Smooth muscle cell (in vitro differentiated cells): Measurements from ENCODE around the gene TUBGCP6. TPM values are rescaled to one million over a fixed set of nuclear protein-coding genes. Genes with fewer than 3 reads are reported as not detected.

Experiments
- DNase-seq: peaks from one replicate; lab custom pipeline; 2025; ENCODE audit not compliant: unreplicated experiment; lab: John Stamatoyannopoulos, UW
- H2AFZ ChIP-seq: fragments of 200-600 bp; sonication (generic); 2 replicates; pipeline ENCODE4 v1.6.0; 2016; ENCODE audit warnings: antibody characterized with exemption, low read depth, mild to moderate bottlenecking
- H3F3A ChIP-seq: fragments of 200-600 bp; sonication (generic); 2 replicates; pipeline ENCODE4 v1.6.0; 2017; ENCODE audit warnings: antibody characterized with exemption, low read depth
- H3K27ac ChIP-seq: fragments of 200-600 bp; sonication (generic); 2 replicates; pipeline ENCODE4 v1.5.1; 2016; ENCODE audit warnings: low read depth, mild to moderate bottlenecking
- H3K27me3 ChIP-seq: fragments of 200-600 bp; sonication (generic); 2 replicates; pipeline ENCODE4 v1.6.1; 2016; ENCODE audit warnings: low read depth, mild to moderate bottlenecking
- H3K36me3 ChIP-seq: fragments of 200-600 bp; sonication (generic); 2 replicates; pipeline ENCODE4 v1.5.1; 2016; ENCODE audit warnings: low read depth
- H3K4me1 ChIP-seq: fragments of 200-600 bp; sonication (generic); 2 replicates; pipeline ENCODE4 v1.5.1; 2016; ENCODE audit warnings: low read depth
- H3K4me2 ChIP-seq: fragments of 200-600 bp; sonication (generic); 2 replicates; pipeline ENCODE4 v1.6.0; 2016; ENCODE audit warnings: mild to moderate bottlenecking
- H3K4me3 ChIP-seq: fragments of 200-600 bp; sonication (generic); 2 replicates; pipeline ENCODE4 v1.5.1; 2016; ENCODE audit warnings: mild to moderate bottlenecking
- H3K79me2 ChIP-seq: fragments of 200-600 bp; sonication (generic); 2 replicates; pipeline ENCODE4 v1.6.0; 2016; ENCODE audit warnings: low read depth, mild to moderate bottlenecking
- H3K9ac ChIP-seq: fragments of 200-600 bp; sonication (generic); 2 replicates; pipeline ENCODE4 v1.6.0; 2016; ENCODE audit warnings: low read depth
- H3K9me3 ChIP-seq: fragments of 200-600 bp; sonication (generic); replicated peaks from 2 replicates; pipeline ENCODE4 v1.5.1; 2016; ENCODE audit warnings: low read depth
- H4K20me1 ChIP-seq: fragments of 200-600 bp; sonication (generic); 2 replicates; pipeline ENCODE4 v1.6.0; 2016; ENCODE audit warnings: low read depth
- CTCF ChIP-seq: fragments of 200-600 bp; sonication (generic); IDR thresholded peaks from 2 replicates; pipeline ENCODE4 v1.5.1; 2017; ENCODE audit warnings: borderline replicate concordance, mild to moderate bottlenecking, antibody characterized with exemption; ENCODE audit not compliant: insufficient read depth, poor library complexity, severe bottlenecking
- WGBS: methylation state at CpG from one replicate; pipeline ENCODE4 v1.1.7; 2016; ENCODE audit warnings: low lambda C conversion rate; 5-methylcytosine and 5-hydroxymethylcytosine counted together
- polyA plus RNA-seq: library from polyadenylated mRNA; unstranded; fragments of >200 nt; fragmentation: Nextera tagmentation; extraction: Ambion mirVana; gene quantifications from 2 replicates; pipeline ENCODE4 v1.2.1, GENCODE V29; 2016
- total RNA-seq: library from RNA; depleted of rRNA; stranded (reverse); fragments of >200 nt; gene quantifications from 2 replicates; pipeline ENCODE4 v1.2.3, GENCODE V29; 2014

The TUBGCP6 gene
- total and polyA plus RNA-seq, 2 experiments from 2014 or later, result 10.0 to 22.7 TPM

- no peak overlapping the region for H3K4me3 ChIP-seq
- H3K4me1 ChIP-seq, result peaks cover 18% of the 10 kb centered on the region
- no peak overlapping the region for H2AFZ ChIP-seq
- no peak for DNase-seq
- peaks cover 39% of the 10 kb centered on the region for H4K20me1 ChIP-seq
- no peak for TF ChIP-seq CTCF
- peaks cover 24% of the 10 kb centered on the region for H3K79me2 ChIP-seq
- 94% methylated on average over 11 of the region's 16 CpGs for WGBS
- no peaks in the 10 kb centered on the region for H3K27me3 ChIP-seq
- H3K27ac ChIP-seq, result no peak overlapping the region
- H3K36me3 ChIP-seq, result no peaks in the 10 kb centered on the region
- no peaks in the 10 kb centered on the region for H3F3A ChIP-seq
- H3K4me2 ChIP-seq, result no peak overlapping the region
- H3K9me3 ChIP-seq, result no peaks in the 10 kb centered on the region
- no peak overlapping the region for H3K9ac ChIP-seq
Observed at GRCh38 chr22:50198624-50199017, 46.2 kb downstream of the TUBGCP6 start.

- no peak for TF ChIP-seq CTCF
- Histone ChIP-seq H3F3A (no peaks in the 10 kb centered on the region), H3K4me3 (no peak overlapping the region), H3K27ac (no peak overlapping the region), H3K36me3 (no peaks in the 10 kb centered on the region), H3K4me1 (peaks cover 18% of the 10 kb centered on the region), H2AFZ (no peak overlapping the region), H3K79me2 (peaks cover 23% of the 10 kb centered on the region), H3K27me3 (no peaks in the 10 kb centered on the region), H4K20me1 (peaks cover 40% of the 10 kb centered on the region), H3K9me3 (no peaks in the 10 kb centered on the region), H3K4me2 (no peak overlapping the region), H3K9ac (no peak overlapping the region)
- DNase-seq, result no peak
- WGBS, result 97% methylated on average over 33 of the region's 61 CpGs
Observed at GRCh38 chr22:50197856-50198623, 46.8 kb downstream of the TUBGCP6 start.

- Histone ChIP-seq H2AFZ (no peak overlapping the region), H3K4me3 (no peak overlapping the region), H3F3A (no peaks in the 10 kb centered on the region), H4K20me1 (peaks cover 40% of the 10 kb centered on the region), H3K9ac (no peak overlapping the region), H3K9me3 (no peaks in the 10 kb centered on the region), H3K79me2 (peaks cover 22% of the 10 kb centered on the region), H3K36me3 (no peaks in the 10 kb centered on the region), H3K27me3 (no peaks in the 10 kb centered on the region), H3K4me2 (no peak overlapping the region), H3K27ac (no peak overlapping the region), H3K4me1 (peaks cover 16% of the 10 kb centered on the region)
- 94% methylated on average over 16 of the region's 23 CpGs for WGBS
- no peak for DNase-seq
- TF ChIP-seq CTCF, result no peak
Observed at GRCh38 chr22:50197000-50197800, 47.6 kb downstream of the TUBGCP6 start.
